IgD-negative memory B cell (primary cell): ENCODE measurements around the gene ALOX5AP. TPM values are rescaled to one million over a fixed set of nuclear protein-coding genes. Genes with fewer than 3 reads are reported as not detected.

ENCODE experiments used
- H3K27ac Mint-ChIP-seq, 3 donors: one replicate each; pipeline ENCODE4 v1.8.0; 2020 to 2022; ENCODE audit warnings: mild to moderate bottlenecking in 3 of 3, mixed read lengths in 3 of 3, moderate library complexity in 1 of 3
- H3K27me3 Mint-ChIP-seq: one replicate; pipeline ENCODE4 v1.8.0; 2021; ENCODE audit warnings: mixed read lengths
- H3K36me3 Mint-ChIP-seq: one replicate; pipeline ENCODE4 v1.8.0; 2020; ENCODE audit warnings: mild to moderate bottlenecking, mixed read lengths
- H3K4me1 Mint-ChIP-seq, 3 donors: one replicate each; pipeline ENCODE4 v1.8.0; 2020 to 2022; ENCODE audit warnings: mixed read lengths in 3 of 3, mild to moderate bottlenecking in 1 of 3
- H3K4me3 Mint-ChIP-seq, 4 donors: one replicate each; pipeline ENCODE4 v1.8.0; 2020 to 2022; ENCODE audit warnings: mild to moderate bottlenecking in 4 of 4, mixed read lengths in 4 of 4, moderate library complexity in 3 of 4
- H3K9me3 Mint-ChIP-seq, 3 donors: one replicate each; pipeline ENCODE4 v1.8.0; 2020 to 2021; ENCODE audit warnings: mixed read lengths in 3 of 3, mild to moderate bottlenecking in 1 of 3
- polyA plus RNA-seq: library from polyadenylated mRNA; unstranded; fragments of 300-500 nt; fragmentation: Illumina TruSeq; gene quantifications from one replicate; pipeline ENCODE4 v1.2.3, GENCODE V29; 2021

Gene ALOX5AP
- polyA plus RNA-seq, 1 donor from 2014 or later, result 208 TPM

DNA sequence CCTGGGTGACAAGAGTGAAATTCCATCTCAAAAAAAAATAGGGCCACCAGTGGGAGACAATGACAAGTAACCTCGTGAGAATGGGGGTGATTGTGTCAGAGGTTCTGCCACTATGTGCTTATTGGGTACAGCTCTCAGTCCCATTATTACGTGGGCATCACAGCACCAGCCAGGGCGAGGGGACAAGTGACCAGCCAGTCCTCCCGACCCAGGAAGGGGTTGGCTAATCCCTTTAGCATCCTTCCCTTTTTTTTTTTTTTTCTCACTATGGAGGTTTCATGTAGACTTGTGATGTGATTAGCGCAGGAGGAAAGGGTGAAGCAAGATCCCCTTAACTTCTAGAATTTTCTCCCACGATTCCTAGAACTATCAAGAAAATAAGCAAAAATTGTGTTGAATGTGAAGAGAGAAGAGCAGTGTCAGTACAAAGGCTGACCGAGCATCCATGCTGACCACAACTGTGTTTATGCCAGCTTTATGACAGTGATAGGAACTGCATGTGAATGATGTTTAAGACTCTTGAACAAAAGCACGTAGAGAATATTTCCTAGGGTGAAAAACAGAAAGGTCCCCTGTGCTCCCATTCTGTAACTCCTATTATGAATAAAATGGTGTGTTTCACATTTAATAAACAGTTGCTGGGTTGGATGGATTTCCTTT lies 50.0 kb downstream of the ALOX5AP start:
- peaks cover 0 to 3% (median 0%) of the 10 kb centered on the region in 3 donors for H3K4me1 Mint-ChIP-seq
- H3K27ac Mint-ChIP-seq, result no peak overlapping the region
- H3K4me3 Mint-ChIP-seq, result no peak overlapping the region
- peaks cover 1% of the 10 kb centered on the region for H3K27me3 Mint-ChIP-seq
- peaks cover 15% of the 10 kb centered on the region for H3K36me3 Mint-ChIP-seq
- peaks cover 3 to 6% (median 6%) of the 10 kb centered on the region in 3 donors for H3K9me3 Mint-ChIP-seq

DNA sequence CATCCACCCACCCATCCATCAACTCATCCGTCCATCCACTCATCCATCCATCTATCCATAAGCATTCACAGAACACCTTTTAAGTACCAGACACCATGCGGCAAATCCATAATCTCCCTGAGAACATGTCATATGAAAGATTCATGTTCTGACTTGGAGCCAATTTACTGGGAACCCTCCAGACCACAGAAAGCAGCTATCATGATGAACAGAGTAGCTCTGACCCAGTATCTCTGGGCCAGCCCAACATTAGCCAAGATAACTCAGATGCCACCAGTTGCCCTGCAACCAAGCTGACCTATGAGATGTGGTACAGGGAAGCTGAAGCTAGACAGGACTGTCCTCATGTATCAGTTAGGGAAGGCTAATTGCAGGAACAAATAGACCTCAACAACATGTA lies 51.3 kb downstream of the ALOX5AP start:
- Mint-ChIP-seq H3K27ac (no peak overlapping the region), H3K9me3 (peaks cover 0 to 5% (median 3%) of the 10 kb centered on the region in 3 donors), H3K4me3 (no peak overlapping the region), H3K27me3 (no peaks in the 10 kb centered on the region), H3K4me1 (peaks cover 0 to 3% (median 0%) of the 10 kb centered on the region in 3 donors), H3K36me3 (peaks cover 12% of the 10 kb centered on the region)

DNA sequence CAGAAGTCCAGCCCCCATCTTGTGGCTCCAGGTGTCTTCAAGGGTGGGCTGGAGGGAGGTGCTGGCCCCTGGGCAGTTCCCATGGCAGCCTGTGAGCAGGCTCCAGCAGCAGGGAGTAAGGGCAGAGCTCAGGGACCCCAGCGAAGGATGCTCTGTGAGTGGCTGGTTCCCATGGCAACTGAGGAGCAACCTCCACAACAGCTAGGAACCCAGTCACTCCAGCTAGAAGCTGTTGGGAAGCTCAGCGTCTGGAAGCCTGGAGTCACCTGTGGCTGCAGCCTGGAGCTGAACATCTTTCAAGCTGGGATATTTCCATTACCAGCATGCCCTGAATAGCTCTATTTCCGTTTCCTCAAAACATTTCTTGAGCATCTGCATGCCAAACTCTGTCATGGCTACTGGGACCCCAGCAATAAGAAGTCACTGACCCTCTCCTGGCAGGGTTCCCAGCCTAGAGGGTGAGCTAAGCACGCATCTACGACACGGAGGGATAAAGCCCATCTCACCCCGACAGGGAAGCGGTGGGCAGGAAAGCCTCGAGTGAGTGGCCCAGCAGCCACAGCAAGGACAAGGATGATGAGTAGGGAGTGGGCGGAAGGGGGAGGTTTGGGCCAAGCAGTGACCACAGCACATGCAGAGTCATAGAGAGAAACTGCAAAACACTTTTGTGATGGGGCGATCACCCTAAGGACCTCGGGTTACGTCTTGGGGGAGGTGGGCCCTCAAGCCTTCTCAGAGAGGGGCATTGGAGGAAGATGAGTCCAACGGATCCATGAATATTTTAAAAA lies 52.6 kb downstream of the ALOX5AP start:
- Mint-ChIP-seq H3K9me3 (peaks cover 0 to 2% (median 0%) of the 10 kb centered on the region in 3 donors), H3K4me1 (peaks cover 0 to 3% (median 0%) of the 10 kb centered on the region in 3 donors), H3K36me3 (peaks cover 12% of the 10 kb centered on the region), H3K4me3 (no peak overlapping the region), H3K27me3 (no peaks in the 10 kb centered on the region), H3K27ac (peak overlapping the region in 1 of 3 donors; percentile 47)

DNA sequence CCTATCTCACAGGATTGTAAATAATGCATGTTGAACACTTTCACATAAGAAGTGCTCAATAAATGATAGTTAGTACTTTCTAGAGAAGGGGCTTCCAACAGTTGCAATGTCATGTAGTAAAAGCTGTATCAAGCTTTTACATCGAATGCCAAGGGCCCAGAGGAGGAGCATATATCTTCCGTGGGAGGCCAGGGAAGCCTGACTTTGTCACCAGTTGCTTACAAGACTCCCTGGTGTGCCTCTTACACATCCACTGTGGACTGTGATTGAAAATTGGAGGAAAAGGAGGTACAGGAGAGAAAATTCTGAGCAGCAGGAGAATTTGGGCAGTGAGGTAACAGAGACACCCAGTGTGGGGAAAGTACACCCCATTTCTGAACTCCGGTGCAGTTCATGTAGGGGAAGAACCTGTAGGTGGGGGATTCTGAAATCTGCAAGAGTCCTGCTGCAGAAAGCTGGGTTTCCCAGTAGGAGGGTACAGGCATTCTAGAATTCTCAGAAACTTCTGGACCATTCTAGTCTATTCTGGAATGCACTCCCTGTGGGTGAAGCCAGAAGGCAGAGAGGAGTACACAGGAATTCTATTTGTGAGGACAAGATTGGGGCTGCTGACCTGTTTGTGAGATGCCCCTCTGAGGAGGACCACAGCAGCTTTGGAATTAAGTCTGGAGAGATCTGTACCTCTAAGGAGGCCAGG lies 54.0 kb downstream of the ALOX5AP start:
- Mint-ChIP-seq H3K4me1 (peaks cover 0 to 3% (median 0%) of the 10 kb centered on the region in 3 donors), H3K4me3 (no peak overlapping the region), H3K9me3 (no peaks in the 10 kb centered on the region), H3K27me3 (no peaks in the 10 kb centered on the region), H3K27ac (no peak overlapping the region), H3K36me3 (peaks cover 10% of the 10 kb centered on the region)

DNA sequence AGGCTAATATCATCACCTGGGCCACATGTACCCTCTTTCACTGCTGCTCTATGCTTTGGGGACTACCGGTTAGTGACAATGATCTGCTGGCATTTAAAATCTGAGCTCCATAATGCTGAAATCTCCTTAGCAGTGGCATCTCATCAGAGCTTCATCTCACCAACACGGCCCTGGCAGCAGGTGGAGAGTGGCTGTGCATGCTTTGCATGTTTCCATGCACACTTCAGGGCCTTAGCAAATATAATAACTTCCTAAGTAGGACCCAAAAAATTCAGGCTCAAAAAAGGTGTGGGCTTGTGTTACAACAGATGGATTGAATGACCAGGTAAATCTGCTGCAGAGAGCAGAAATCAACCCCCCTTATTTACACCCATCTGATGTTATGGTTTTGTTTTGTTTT lies 55.2 kb downstream of the ALOX5AP start:
- Mint-ChIP-seq H3K27ac (no peak overlapping the region), H3K4me1 (peaks cover 0 to 3% (median 0%) of the 10 kb centered on the region in 3 donors), H3K36me3 (peaks cover 9% of the 10 kb centered on the region), H3K27me3 (no peaks in the 10 kb centered on the region), H3K9me3 (no peaks in the 10 kb centered on the region), H3K4me3 (no peak overlapping the region)

DNA sequence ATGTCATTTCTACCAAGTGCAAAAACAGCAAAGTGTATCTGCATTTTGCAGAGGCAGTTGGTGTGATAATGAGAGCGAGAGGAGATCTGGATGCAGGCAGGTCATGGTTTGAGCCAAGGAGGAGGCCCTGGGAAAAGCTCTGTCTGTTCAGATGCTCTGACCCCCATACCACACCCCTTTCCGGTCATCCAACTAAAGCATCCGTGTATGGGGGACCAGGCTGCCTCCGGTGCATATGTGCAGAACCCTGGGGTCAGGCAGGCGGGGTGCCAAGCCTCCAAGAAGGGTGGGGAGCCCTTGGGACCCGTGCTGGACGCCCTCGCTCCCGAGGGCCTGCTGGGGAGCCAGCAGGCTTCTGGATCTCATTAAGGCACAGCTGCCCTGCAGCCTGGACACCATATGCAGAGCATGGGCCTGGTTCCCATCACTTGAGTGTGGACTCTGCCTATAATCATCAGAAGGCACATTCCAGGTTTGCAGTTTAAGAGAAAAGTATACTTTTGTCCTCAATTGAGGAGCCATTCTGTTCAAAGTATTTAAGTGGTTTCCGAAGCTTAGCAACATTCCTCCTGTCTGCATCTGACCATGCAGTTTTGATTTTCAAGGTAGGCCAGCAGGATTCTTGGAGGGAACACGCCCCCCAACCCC lies 56.1 kb downstream of the ALOX5AP start:
- H3K9me3 Mint-ChIP-seq, result no peaks in the 10 kb centered on the region
- H3K36me3 Mint-ChIP-seq, result peaks cover 8% of the 10 kb centered on the region
- no peak overlapping the region for H3K27ac Mint-ChIP-seq

DNA sequence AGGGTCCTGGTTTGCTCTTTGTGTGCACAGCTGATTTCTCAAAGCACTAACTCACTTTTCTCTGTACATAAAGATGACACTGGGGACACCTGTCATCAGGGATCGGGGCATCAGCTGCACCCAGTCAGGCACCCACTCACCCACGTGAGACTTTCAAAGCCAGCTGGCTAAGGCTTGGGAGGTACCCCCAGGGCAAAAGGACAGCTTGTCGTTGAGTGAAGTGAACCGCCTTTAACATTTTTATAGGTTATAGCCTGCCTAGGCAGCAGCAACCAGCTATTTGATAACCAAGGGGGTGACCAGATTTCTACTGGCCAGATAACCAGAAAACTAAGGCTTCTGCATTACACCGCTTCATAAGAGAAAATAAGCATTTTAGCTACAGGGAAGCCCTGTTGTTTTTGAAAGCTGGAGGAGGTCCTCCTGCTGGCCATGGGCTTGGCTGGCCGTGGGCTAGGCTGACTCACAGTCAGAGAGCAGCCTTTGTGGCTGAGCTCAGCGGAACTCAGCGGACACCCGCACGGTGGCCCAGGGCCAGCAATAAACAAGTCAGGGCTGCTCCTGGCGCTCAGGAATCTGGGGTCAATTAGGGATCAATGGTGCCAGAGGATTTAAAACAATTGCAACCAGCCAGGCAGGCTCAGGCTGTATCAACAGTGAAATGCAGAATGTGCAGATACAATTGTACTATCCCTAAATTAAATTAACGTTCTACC lies 57.1 kb downstream of the ALOX5AP start:
- Mint-ChIP-seq H3K9me3 (no peaks in the 10 kb centered on the region), H3K36me3 (peaks cover 5% of the 10 kb centered on the region), H3K4me3 (no peak overlapping the region), H3K27ac (no peak overlapping the region), H3K4me1 (peaks cover 4 to 14% (median 12%) of the 10 kb centered on the region in 3 donors), H3K27me3 (no peaks in the 10 kb centered on the region)

More for the DNA sequence above, 56.1 kb downstream of the ALOX5AP start:
- Mint-ChIP-seq H3K27me3 (no peaks in the 10 kb centered on the region), H3K4me1 (peaks cover 0 to 8% (median 6%) of the 10 kb centered on the region in 3 donors), H3K4me3 (no peak overlapping the region)

DNA sequence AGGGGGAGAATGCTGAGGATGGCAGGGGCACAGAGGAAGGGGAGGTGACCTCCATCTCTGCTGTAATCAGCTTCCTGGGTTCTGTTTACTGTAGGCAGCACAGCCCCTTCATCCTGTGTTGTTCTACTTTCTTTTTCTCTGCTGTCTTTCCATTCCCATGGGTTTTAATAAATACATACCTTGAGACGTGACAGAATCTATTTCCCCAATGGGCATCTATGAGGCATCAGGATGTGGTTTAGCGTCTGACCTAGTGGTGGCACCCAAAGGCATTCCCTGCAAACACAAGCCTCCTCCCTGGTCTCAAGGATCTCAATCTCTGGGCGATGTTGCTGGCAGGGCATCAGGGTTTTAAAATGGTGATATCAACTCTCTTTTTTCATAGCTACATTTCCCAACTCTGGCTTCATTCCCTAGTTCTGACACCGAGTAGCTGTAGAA lies 60.8 kb downstream of the ALOX5AP start:
- no peaks in the 10 kb centered on the region for H3K9me3 Mint-ChIP-seq
- no peaks in the 10 kb centered on the region for H3K36me3 Mint-ChIP-seq
- H3K27me3 Mint-ChIP-seq, result no peaks in the 10 kb centered on the region
- peaks cover 4 to 15% (median 13%) of the 10 kb centered on the region in 3 donors for H3K4me1 Mint-ChIP-seq
- peak overlapping the region in 3 of 4 donors; percentile 54 to 89 (median 77) for H3K4me3 Mint-ChIP-seq
- peak overlapping the region in 1 of 3 donors; percentile 8 for H3K27ac Mint-ChIP-seq

DNA sequence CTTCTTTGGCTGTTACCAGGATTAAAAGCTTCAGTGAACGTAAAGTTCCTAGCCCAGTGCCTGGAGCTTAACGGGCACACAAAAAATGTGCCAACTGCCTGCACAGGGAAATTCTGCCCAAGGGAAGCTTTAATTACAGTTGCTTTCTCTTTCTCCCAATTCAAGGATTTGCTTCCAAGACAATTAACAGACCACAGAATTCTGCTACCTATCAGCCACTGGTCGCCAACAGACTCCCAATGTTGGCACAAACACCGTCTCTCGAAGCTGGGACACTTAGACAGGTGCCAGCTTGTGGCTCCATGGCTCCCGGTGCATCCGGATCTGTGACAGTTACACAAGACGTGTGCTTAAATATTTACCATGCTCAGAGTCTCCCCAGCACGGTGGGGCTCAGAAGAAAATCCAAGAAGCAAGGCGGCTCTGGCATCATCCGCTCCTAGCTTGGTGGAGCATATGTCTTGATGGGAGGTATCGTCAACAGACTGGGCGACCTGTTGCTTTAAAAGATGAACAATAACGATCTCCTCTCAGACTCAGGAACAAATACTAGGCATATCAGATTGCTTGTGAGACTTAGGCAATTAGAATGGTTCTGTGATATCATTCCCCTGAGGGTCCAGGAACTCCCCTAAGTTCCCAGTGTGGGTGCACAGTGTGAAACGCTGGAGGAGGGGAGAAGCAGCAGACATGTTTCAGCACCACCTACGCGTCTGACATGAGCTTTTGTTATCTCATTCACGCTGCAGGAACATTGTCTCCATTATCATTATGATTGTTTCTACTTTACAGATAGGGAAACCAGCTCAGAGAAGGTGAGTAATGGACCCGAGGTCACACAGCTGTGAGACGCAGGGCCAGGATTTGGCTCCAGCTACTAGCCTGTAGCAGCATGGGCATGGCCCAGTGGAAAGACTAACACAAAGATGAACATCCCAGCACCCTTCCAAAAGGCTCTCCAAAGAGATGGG lies 61.6 kb downstream of the ALOX5AP start:
- Mint-ChIP-seq H3K4me3 (peak overlapping the region; percentile 31 to 89 (median 62)), H3K27me3 (no peaks in the 10 kb centered on the region), H3K9me3 (no peaks in the 10 kb centered on the region), H3K4me1 (peaks cover 4 to 15% (median 13%) of the 10 kb centered on the region in 3 donors), H3K27ac (peak overlapping the region in 1 of 3 donors; percentile 8), H3K36me3 (no peaks in the 10 kb centered on the region)

DNA sequence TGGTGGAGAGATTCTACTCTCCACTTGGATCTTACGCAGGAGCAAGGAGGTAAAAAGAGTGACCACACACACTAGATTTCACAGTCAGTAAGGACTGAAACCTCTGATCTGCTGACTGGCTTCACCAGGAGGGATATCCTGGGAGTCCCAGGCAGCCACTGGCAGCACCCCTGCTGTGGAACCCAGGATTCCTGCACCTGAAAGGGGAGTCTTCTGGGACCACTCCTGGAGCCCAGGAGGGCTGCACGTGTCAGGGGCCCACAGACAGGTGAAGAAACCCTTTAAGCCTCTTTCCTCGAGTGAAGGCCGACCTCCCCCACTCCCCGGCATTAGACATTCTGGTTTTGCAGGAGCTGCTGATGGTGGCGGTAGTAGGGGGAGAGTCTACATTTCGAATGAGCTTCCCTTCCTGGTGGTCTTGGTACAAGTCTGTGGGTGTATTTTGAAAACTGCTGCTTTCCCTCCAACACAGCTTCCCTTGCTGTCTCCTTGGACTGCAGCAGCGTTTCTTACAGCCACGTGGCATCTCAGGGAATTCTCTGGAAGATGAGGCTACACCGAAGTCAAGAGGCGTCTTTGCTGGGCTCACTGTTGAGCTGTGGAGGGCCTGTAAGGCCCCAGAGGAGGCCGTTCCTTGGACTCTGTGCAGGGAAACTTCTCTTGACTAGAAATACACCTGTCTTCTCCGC lies 62.6 kb downstream of the ALOX5AP start:
- H3K27ac Mint-ChIP-seq, result peak overlapping the region in 1 of 3 donors; percentile 24
- H3K4me3 Mint-ChIP-seq, result no peak overlapping the region
- H3K27me3 Mint-ChIP-seq, result no peaks in the 10 kb centered on the region
- no peaks in the 10 kb centered on the region for H3K36me3 Mint-ChIP-seq
- H3K9me3 Mint-ChIP-seq, result no peaks in the 10 kb centered on the region
- peaks cover 9 to 18% (median 15%) of the 10 kb centered on the region in 3 donors for H3K4me1 Mint-ChIP-seq

DNA sequence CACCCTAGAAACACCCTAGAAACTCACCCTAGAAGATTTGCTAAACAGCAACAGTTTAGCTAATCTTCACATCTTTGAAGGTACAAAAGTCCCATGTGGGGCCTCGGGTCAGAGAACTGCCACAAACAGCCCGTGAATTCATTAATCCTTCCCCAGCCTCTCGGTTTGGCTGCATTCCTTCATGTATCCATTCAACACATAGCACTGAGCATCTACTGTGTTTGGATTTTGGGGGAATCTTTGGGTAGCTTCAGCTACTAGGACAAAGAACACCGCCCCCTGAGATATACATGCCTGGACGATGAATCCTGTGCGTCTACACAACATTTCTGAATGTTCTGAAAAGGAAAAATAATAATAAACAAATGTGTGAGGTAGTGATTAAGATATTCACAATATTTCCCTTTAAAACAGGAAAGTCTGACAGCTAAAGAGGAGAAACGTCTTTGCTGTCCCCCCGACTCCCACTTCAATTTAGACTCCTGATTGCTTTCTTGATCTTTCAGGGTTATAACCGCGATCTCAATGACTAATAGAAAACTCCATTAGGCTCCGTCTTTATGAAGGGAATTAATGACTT lies 63.5 kb downstream of the ALOX5AP start:
- Mint-ChIP-seq H3K4me1 (peaks cover 10 to 22% (median 17%) of the 10 kb centered on the region in 3 donors), H3K4me3 (no peak overlapping the region), H3K9me3 (no peaks in the 10 kb centered on the region), H3K27me3 (no peaks in the 10 kb centered on the region), H3K27ac (no peak overlapping the region), H3K36me3 (no peaks in the 10 kb centered on the region)

DNA sequence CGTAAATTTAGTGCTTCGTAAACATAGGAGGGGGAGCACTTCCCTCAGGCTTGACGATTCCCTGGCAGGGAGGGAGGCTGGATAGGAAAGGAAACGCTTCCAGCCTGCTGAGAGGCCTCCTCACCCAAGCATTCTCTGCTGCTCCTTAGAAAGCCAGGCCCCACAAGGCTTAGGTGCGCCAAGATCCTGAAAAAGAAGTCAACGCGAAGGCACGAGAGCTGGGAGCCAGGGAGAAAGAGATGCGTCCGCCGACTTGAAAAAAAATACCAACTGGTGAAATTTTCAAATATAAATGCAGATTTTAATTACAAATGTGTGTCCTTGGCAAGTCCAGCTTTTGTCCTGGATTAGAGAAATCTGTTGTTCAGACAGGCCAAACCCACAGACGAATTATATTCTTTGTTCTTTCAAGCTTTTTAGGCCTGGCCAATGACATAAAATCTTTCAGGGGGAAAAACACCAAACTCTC lies 64.0 kb downstream of the ALOX5AP start:
- Mint-ChIP-seq H3K4me3 (no peak overlapping the region), H3K27ac (no peak overlapping the region), H3K4me1 (peaks cover 10 to 22% (median 17%) of the 10 kb centered on the region in 3 donors), H3K27me3 (no peaks in the 10 kb centered on the region), H3K36me3 (no peaks in the 10 kb centered on the region), H3K9me3 (no peaks in the 10 kb centered on the region)
